ENCODE measurements around the gene RNMT. TPM values are rescaled to one million over a fixed set of nuclear protein-coding genes. Genes with fewer than 3 reads are reported as not detected.

Gene RNMT
- total RNA-seq, 1 donor from 2014 or later, result 30.7 TPM

- H3K36me3 Mint-ChIP-seq (ENCODE audit: low read depth, unreplicated experiment), result peaks cover 3% of the 10 kb centered on the region
- H3K27ac Mint-ChIP-seq (ENCODE audit: unreplicated experiment), result no peak overlapping the region
- H3K27me3 Mint-ChIP-seq (ENCODE audit: unreplicated experiment), result no peaks in the 10 kb centered on the region
- no peak for DNase-seq (ENCODE audit: low spot score)
- H3K4me1 Mint-ChIP-seq (ENCODE audit: unreplicated experiment), result peaks cover 4% of the 10 kb centered on the region
- no peak overlapping the region for H3K4me3 Mint-ChIP-seq (ENCODE audit: unreplicated experiment)
- no peaks in the 10 kb centered on the region for H3K9me3 Mint-ChIP-seq (ENCODE audit: unreplicated experiment)
- TF ChIP-seq CTCF (IDR thresholded peaks at IDR 0.05; ENCODE audit: unreplicated experiment), result no peak
These were observed 6.3 kb upstream of the RNMT start for GRCh38 chr18:13720123-13720522.

- Mint-ChIP-seq H3K4me3 (ENCODE audit: unreplicated experiment) (no peak overlapping the region), H3K27ac (ENCODE audit: unreplicated experiment) (no peak overlapping the region), H3K9me3 (ENCODE audit: unreplicated experiment) (no peaks in the 10 kb centered on the region), H3K4me1 (ENCODE audit: unreplicated experiment) (peaks cover 11% of the 10 kb centered on the region), H3K36me3 (ENCODE audit: low read depth, unreplicated experiment) (peaks cover 3% of the 10 kb centered on the region), H3K27me3 (ENCODE audit: unreplicated experiment) (peaks cover 3% of the 10 kb centered on the region)
- no peak for TF ChIP-seq CTCF (IDR thresholded peaks at IDR 0.05; ENCODE audit: unreplicated experiment)
- no peak for DNase-seq (ENCODE audit: low spot score)
These were observed 5.6 kb upstream of the RNMT start for GRCh38 chr18:13720847-13721246.

DNA sequence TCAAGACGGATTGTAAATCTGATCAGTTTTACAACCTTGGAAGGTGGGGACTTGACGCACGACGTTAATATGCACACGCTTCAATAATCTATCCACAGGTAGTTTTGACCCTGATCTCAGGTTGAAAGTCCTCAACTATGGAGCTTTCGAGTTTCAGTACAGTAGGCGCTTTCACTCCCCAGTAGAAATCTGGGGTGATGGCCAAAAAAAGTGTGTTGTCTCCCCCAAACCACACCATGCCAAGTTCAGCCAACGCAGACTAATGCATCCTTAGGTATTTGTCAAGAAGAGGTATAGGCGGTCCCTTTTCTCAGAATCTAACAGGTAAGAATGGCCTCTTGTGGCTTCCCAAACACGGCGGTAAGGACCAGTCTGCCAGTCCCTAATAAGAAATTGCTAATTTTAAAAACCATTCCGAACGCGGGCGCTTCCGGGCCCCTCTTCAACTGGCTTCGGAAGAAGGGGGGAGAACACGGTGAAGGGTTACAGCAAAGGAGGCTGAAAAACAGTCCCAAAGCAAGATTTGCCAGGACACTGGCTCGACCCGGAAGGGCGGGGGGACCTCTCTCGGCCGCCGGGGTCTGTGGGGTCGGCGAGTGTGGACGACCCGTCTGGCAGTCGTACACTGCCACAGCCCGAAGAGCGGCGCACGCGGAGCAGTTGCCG, 774 bp upstream of the RNMT start:
- Mint-ChIP-seq H3K27me3 (ENCODE audit: unreplicated experiment) (peaks cover 12% of the 10 kb centered on the region), H3K27ac (ENCODE audit: unreplicated experiment) (peak overlapping the region; percentile 55)

GRCh38 chr18:13726972-13727331, 479 bp downstream of the RNMT start:
- DNase-seq (ENCODE audit: low spot score), result peak; percentile 56
- TF ChIP-seq CTCF (IDR thresholded peaks at IDR 0.05; ENCODE audit: unreplicated experiment), result no peak
- peak overlapping the region; percentile 99 for H3K27ac Mint-ChIP-seq (ENCODE audit: unreplicated experiment)
- H3K36me3 Mint-ChIP-seq (ENCODE audit: low read depth, unreplicated experiment), result peaks cover 6% of the 10 kb centered on the region
- H3K9me3 Mint-ChIP-seq (ENCODE audit: unreplicated experiment), result no peaks in the 10 kb centered on the region
- H3K4me3 Mint-ChIP-seq (ENCODE audit: unreplicated experiment), result peak overlapping the region; percentile 87
- peaks cover 12% of the 10 kb centered on the region for H3K27me3 Mint-ChIP-seq (ENCODE audit: unreplicated experiment)
- peaks cover 20% of the 10 kb centered on the region for H3K4me1 Mint-ChIP-seq (ENCODE audit: unreplicated experiment)

More for the DNA sequence above, 774 bp upstream of the RNMT start:
- Mint-ChIP-seq H3K4me1 (ENCODE audit: unreplicated experiment) (peaks cover 20% of the 10 kb centered on the region), H3K9me3 (ENCODE audit: unreplicated experiment) (no peaks in the 10 kb centered on the region), H3K4me3 (ENCODE audit: unreplicated experiment) (peak overlapping the region; percentile 87), H3K36me3 (ENCODE audit: low read depth, unreplicated experiment) (peaks cover 6% of the 10 kb centered on the region)
- TF ChIP-seq CTCF (IDR thresholded peaks at IDR 0.05; ENCODE audit: unreplicated experiment), result no peak
- DNase-seq (ENCODE audit: low spot score), result no peak

- H3K9me3 Mint-ChIP-seq (ENCODE audit: unreplicated experiment), result no peaks in the 10 kb centered on the region
- no peak for DNase-seq (ENCODE audit: low spot score)
- peaks cover 10% of the 10 kb centered on the region for H3K36me3 Mint-ChIP-seq (ENCODE audit: low read depth, unreplicated experiment)
- H3K27me3 Mint-ChIP-seq (ENCODE audit: unreplicated experiment), result peaks cover 11% of the 10 kb centered on the region
- H3K4me3 Mint-ChIP-seq (ENCODE audit: unreplicated experiment), result no peak overlapping the region
- TF ChIP-seq CTCF (IDR thresholded peaks at IDR 0.05; ENCODE audit: unreplicated experiment), result no peak
- peaks cover 12% of the 10 kb centered on the region for H3K4me1 Mint-ChIP-seq (ENCODE audit: unreplicated experiment)
- H3K27ac Mint-ChIP-seq (ENCODE audit: unreplicated experiment), result no peak overlapping the region
These were observed 4.0 kb downstream of the RNMT start for GRCh38 chr18:13730481-13730880.
